Stimulated activated naive CD8-positive, alpha-beta T cell treated with anti-CD3 and anti-CD28 coated beads, Interleukin-15, Interleukin-2, amounts not matched to agents 100 ng/mL and 50 ng/mL, for 24 hours (primary cell): Measurements from ENCODE around the gene STXBP4.

Experiments
- H3K27ac Mint-ChIP-seq: one replicate; pipeline ENCODE4 v1.8.0; 2021; ENCODE audit warnings: mild to moderate bottlenecking, mixed read lengths
- H3K27me3 Mint-ChIP-seq: one replicate; pipeline ENCODE4 v1.8.0; 2021; ENCODE audit warnings: mixed read lengths
- H3K36me3 Mint-ChIP-seq: one replicate; pipeline ENCODE4 v1.8.0; 2021; ENCODE audit warnings: low read depth, mixed read lengths
- H3K4me1 Mint-ChIP-seq: one replicate; pipeline ENCODE4 v1.8.0; 2021; ENCODE audit warnings: low read depth, mixed read lengths
- H3K4me3 Mint-ChIP-seq: one replicate; pipeline ENCODE4 v1.8.0; 2021; ENCODE audit warnings: mild to moderate bottlenecking, mixed read lengths
- H3K9me3 Mint-ChIP-seq: one replicate; pipeline ENCODE4 v1.8.0; 2021; ENCODE audit warnings: mixed read lengths

Gene STXBP4

GRCh38 chr17:55174133-55174532 is 205.6 kb downstream of the STXBP4 start:
- no peak overlapping the region for H3K4me3 Mint-ChIP-seq
- H3K4me1 Mint-ChIP-seq, result peaks cover 12% of the 10 kb centered on the region
- no peaks in the 10 kb centered on the region for H3K27me3 Mint-ChIP-seq
- peaks cover 9% of the 10 kb centered on the region for H3K36me3 Mint-ChIP-seq
- H3K27ac Mint-ChIP-seq, result no peak overlapping the region
- peaks cover 9% of the 10 kb centered on the region for H3K9me3 Mint-ChIP-seq

- Mint-ChIP-seq H3K27ac (no peak overlapping the region), H3K36me3 (peaks cover 9% of the 10 kb centered on the region)
Measured at GRCh38 chr17:55175788-55176427, 207.3 kb downstream of the STXBP4 start.

GRCh38 chr17:55177159-55177854 is 208.7 kb downstream of the STXBP4 start:
- Mint-ChIP-seq H3K9me3 (peaks cover 18% of the 10 kb centered on the region), H3K4me3 (no peak overlapping the region), H3K27ac (no peak overlapping the region), H3K36me3 (peaks cover 12% of the 10 kb centered on the region), H3K4me1 (peaks cover 12% of the 10 kb centered on the region), H3K27me3 (no peaks in the 10 kb centered on the region)

More at GRCh38 chr17:55175788-55176427, 207.3 kb downstream of the STXBP4 start:
- Mint-ChIP-seq H3K4me3 (no peak overlapping the region), H3K27me3 (no peaks in the 10 kb centered on the region), H3K4me1 (peaks cover 12% of the 10 kb centered on the region), H3K9me3 (peaks cover 9% of the 10 kb centered on the region)

GRCh38 chr17:55177855-55178217 is 209.3 kb downstream of the STXBP4 start:
- H3K36me3 Mint-ChIP-seq, result peaks cover 14% of the 10 kb centered on the region
- H3K4me1 Mint-ChIP-seq, result peaks cover 12% of the 10 kb centered on the region
- H3K4me3 Mint-ChIP-seq, result no peak overlapping the region
- no peaks in the 10 kb centered on the region for H3K27me3 Mint-ChIP-seq
- H3K27ac Mint-ChIP-seq, result no peak overlapping the region
- peaks cover 23% of the 10 kb centered on the region for H3K9me3 Mint-ChIP-seq

- H3K4me1 Mint-ChIP-seq, result no peaks in the 10 kb centered on the region
- peaks cover 6% of the 10 kb centered on the region for H3K9me3 Mint-ChIP-seq
- no peak overlapping the region for H3K27ac Mint-ChIP-seq
- H3K36me3 Mint-ChIP-seq, result peaks cover 3% of the 10 kb centered on the region
- H3K4me3 Mint-ChIP-seq, result no peak overlapping the region
- H3K27me3 Mint-ChIP-seq, result no peaks in the 10 kb centered on the region
Measured at GRCh38 chr17:55186937-55187770, 218.6 kb downstream of the STXBP4 start.

- H3K27me3 Mint-ChIP-seq, result no peaks in the 10 kb centered on the region
- H3K4me1 Mint-ChIP-seq, result no peaks in the 10 kb centered on the region
- no peak overlapping the region for H3K4me3 Mint-ChIP-seq
- no peaks in the 10 kb centered on the region for H3K36me3 Mint-ChIP-seq
- H3K9me3 Mint-ChIP-seq, result no peaks in the 10 kb centered on the region
- no peak overlapping the region for H3K27ac Mint-ChIP-seq
Measured at GRCh38 chr17:55190748-55191147, 222.2 kb downstream of the STXBP4 start.

GRCh38 chr17:55198690-55199370 is 230.3 kb downstream of the STXBP4 start:
- Mint-ChIP-seq H3K27ac (no peak overlapping the region), H3K4me1 (no peaks in the 10 kb centered on the region)

GRCh38 chr17:55200904-55201303 is 232.3 kb downstream of the STXBP4 start:
- Mint-ChIP-seq H3K27me3 (peaks cover 16% of the 10 kb centered on the region), H3K4me1 (no peaks in the 10 kb centered on the region), H3K36me3 (no peaks in the 10 kb centered on the region)

More at GRCh38 chr17:55198690-55199370, 230.3 kb downstream of the STXBP4 start:
- Mint-ChIP-seq H3K27me3 (peaks cover 10% of the 10 kb centered on the region), H3K4me3 (no peak overlapping the region), H3K36me3 (no peaks in the 10 kb centered on the region), H3K9me3 (peaks cover 2% of the 10 kb centered on the region)

GRCh38 chr17:55201308-55201932 is 232.9 kb downstream of the STXBP4 start:
- no peaks in the 10 kb centered on the region for H3K36me3 Mint-ChIP-seq
- no peak overlapping the region for H3K4me3 Mint-ChIP-seq
- H3K9me3 Mint-ChIP-seq, result peaks cover 7% of the 10 kb centered on the region
- H3K27me3 Mint-ChIP-seq, result peaks cover 16% of the 10 kb centered on the region
- no peak overlapping the region for H3K27ac Mint-ChIP-seq
- no peaks in the 10 kb centered on the region for H3K4me1 Mint-ChIP-seq

More at GRCh38 chr17:55200904-55201303, 232.3 kb downstream of the STXBP4 start:
- Mint-ChIP-seq H3K27ac (no peak overlapping the region), H3K9me3 (peaks cover 7% of the 10 kb centered on the region), H3K4me3 (no peak overlapping the region)

GRCh38 chr17:55202896-55203295 is 234.3 kb downstream of the STXBP4 start:
- no peaks in the 10 kb centered on the region for H3K36me3 Mint-ChIP-seq
- no peak overlapping the region for H3K4me3 Mint-ChIP-seq
- peaks cover 13% of the 10 kb centered on the region for H3K27me3 Mint-ChIP-seq
- no peaks in the 10 kb centered on the region for H3K4me1 Mint-ChIP-seq
- peaks cover 7% of the 10 kb centered on the region for H3K9me3 Mint-ChIP-seq
- H3K27ac Mint-ChIP-seq, result no peak overlapping the region

GRCh38 chr17:55208078-55208812 is 239.7 kb downstream of the STXBP4 start:
- H3K27ac Mint-ChIP-seq, result no peak overlapping the region
- H3K36me3 Mint-ChIP-seq, result no peaks in the 10 kb centered on the region
- H3K27me3 Mint-ChIP-seq, result peaks cover 9% of the 10 kb centered on the region

GRCh38 chr17:55210292-55210691 is 241.7 kb downstream of the STXBP4 start:
- Mint-ChIP-seq H3K9me3 (no peaks in the 10 kb centered on the region), H3K4me1 (no peaks in the 10 kb centered on the region)

More at GRCh38 chr17:55208078-55208812, 239.7 kb downstream of the STXBP4 start:
- Mint-ChIP-seq H3K9me3 (peaks cover 7% of the 10 kb centered on the region), H3K4me1 (no peaks in the 10 kb centered on the region), H3K4me3 (no peak overlapping the region)

GRCh38 chr17:55212880-55213279 is 244.3 kb downstream of the STXBP4 start:
- no peaks in the 10 kb centered on the region for H3K36me3 Mint-ChIP-seq
- no peaks in the 10 kb centered on the region for H3K4me1 Mint-ChIP-seq
- no peaks in the 10 kb centered on the region for H3K9me3 Mint-ChIP-seq
- no peak overlapping the region for H3K27ac Mint-ChIP-seq
- H3K4me3 Mint-ChIP-seq, result no peak overlapping the region
- H3K27me3 Mint-ChIP-seq, result peaks cover 8% of the 10 kb centered on the region

More at GRCh38 chr17:55210292-55210691, 241.7 kb downstream of the STXBP4 start:
- Mint-ChIP-seq H3K36me3 (no peaks in the 10 kb centered on the region), H3K27ac (no peak overlapping the region), H3K27me3 (peaks cover under 1% of the 10 kb centered on the region), H3K4me3 (no peak overlapping the region)

- H3K9me3 Mint-ChIP-seq, result no peaks in the 10 kb centered on the region
- no peaks in the 10 kb centered on the region for H3K36me3 Mint-ChIP-seq
- no peak overlapping the region for H3K4me3 Mint-ChIP-seq
- H3K4me1 Mint-ChIP-seq, result no peaks in the 10 kb centered on the region
- peaks cover 12% of the 10 kb centered on the region for H3K27me3 Mint-ChIP-seq
- H3K27ac Mint-ChIP-seq, result no peak overlapping the region
Measured at GRCh38 chr17:55215711-55216110, 247.1 kb downstream of the STXBP4 start.
